ENCODE measurements around the gene MEGF8.

The MEGF8 gene

GRCh38 chr19:42422092-42422900 is 96.9 kb downstream of the MEGF8 start:
- DNase-seq: no peak

DNA sequence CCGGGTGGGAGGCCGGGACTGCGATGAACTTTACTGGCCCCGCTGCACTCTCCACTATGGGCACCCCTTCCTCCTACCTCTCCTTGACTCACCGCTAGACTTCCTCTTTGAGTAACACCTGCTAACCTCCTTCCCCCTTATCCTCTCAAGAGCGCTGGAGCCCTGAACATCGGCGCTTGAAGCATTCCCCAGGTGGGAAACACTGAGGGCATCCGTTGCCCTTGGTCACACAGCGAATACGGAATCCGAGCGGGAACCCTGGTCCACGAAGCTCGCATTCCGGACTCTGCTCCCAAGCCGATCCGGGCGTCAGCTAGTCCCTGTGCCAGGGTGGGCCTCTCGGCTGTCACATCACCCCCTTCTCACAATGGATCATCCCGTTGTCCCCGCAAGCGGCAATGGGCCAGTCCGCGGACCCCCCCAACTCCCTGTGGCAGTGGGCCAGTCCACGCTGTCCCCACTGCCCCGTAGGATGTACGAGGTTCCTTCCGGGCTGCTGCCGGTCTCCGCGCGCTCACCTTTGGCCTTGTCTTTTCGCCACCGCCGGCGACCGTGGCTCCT is 97.5 kb downstream of the MEGF8 start:
- DNase-seq: peak; percentile 55

GRCh38 chr19:42423462-42424344 is 98.3 kb downstream of the MEGF8 start:
- DNase-seq: peak; percentile 96

DNA sequence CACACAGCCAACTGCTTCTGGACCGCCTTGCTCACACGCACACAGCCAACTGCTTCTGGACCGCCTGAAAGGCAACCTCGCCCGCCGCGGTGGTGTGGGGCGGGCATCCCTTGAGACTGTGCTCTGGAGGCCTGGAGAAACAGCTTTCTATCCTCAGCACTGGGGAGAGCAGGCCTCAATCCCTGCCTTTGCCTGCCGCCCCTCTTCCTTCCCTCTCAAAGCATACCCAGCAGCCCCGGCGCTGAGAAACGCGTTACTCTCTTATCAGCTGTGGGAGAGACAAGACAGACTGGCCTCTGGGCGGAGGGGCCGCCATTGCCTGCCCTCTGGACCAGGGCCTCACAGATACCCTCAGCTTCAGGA is 98.9 kb downstream of the MEGF8 start:
- no peak for DNase-seq

- DNase-seq: no peak
These were observed 99.3 kb downstream of the MEGF8 start for GRCh38 chr19:42424712-42425131.

DNA sequence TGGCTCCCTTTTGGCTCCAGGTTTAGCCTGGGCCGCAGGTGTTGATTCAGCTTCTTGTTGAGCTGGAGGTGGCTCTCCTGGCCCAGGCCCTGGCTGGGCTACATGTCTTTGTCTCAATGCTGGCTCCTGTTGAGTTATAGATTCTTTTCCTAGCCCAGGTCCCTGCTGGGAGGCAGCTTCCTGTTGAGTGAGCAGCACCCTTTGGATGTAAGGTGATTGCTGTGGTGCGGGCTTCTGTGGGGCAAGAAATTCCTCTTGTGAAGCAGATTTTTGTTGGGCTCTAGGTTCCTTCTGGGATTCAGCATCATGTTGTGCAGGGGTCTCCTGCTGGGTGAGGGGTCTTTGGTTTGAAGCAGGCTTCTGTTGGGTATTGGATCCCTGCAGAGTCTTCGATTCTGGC is 101.2 kb downstream of the MEGF8 start:
- DNase-seq: no peak

DNA sequence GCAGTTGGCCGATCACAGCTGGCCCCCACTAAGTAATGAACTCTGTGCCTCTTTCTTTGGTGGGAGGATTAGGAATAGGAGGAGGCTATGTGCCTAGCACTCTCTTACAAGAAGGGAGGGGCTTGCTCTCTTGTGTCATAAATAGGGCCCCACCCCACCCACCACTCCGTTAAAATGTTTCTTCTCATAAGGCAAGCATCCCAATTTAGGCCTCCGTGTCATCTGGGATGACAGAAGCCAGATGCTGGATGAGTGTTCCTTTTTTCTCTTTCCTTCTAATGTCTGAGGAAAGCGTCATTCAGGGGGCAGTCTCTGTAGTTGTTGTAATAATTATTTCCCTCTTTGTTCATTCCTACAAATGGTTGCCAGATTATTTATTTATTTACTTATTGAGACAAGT is 101.9 kb downstream of the MEGF8 start, which contains the start of gene LIPE:
Gene LIPE, minus strand, starts transcription at position 76 of the 400 bp plus-strand sequence. CDS start 239 bp downstream, outside the sequence.
- DNase-seq: no peak
